Activated T-helper 2 cell treated with anti-CD3 and anti-CD28 coated beads, Interferon-gamma antibody, Interleukin-2, Interleukin-4, amounts not matched to agents 10 μg/mL and 5 μg/mL and 100 μg/mL, durations not matched to agents 14 hours and 24 hours and 36 hours (primary cell): ENCODE measurements around the gene NLGN1. TPM values are rescaled to one million over a fixed set of nuclear protein-coding genes. Genes with fewer than 3 reads are reported as not detected.

Experiments
- DNase-seq: peaks from one replicate; pipeline ENCODE4 v3.0.0; 2021; ENCODE audit warnings: low spot score
- H3K27ac Mint-ChIP-seq: one replicate; pipeline ENCODE4 v1.8.0; 2021; ENCODE audit warnings: mixed read lengths
- H3K27me3 Mint-ChIP-seq: one replicate; pipeline ENCODE4 v1.8.0; 2021; ENCODE audit warnings: low read depth, mixed read lengths
- H3K36me3 Mint-ChIP-seq: one replicate; pipeline ENCODE4 v1.8.0; 2021; ENCODE audit warnings: low read depth, mixed read lengths
- H3K4me1 Mint-ChIP-seq: one replicate; pipeline ENCODE4 v1.8.0; 2021; ENCODE audit warnings: low read depth, mixed read lengths
- H3K4me3 Mint-ChIP-seq: one replicate; pipeline ENCODE4 v1.8.0; 2021; ENCODE audit warnings: low read depth, mild to moderate bottlenecking, moderate library complexity, mixed read lengths
- H3K9me3 Mint-ChIP-seq: one replicate; pipeline ENCODE4 v1.8.0; 2021; ENCODE audit warnings: mixed read lengths
- intact Hi-C: fragments of 100-400 bp; cut with micrococcal nuclease; formaldehyde crosslinking; loops from one replicate; pipeline ENCODE4 v1.15.1; 2023
- total RNA-seq: library from RNA; stranded (reverse); gene quantifications from 2 replicates; pipeline ENCODE4 v1.2.3, GENCODE V29; 2022

NLGN1 gene
- total RNA-seq, 1 donor from 2014 or later, result not detected

GRCh38 chr3:174060431-174060830, 662.9 kb downstream of the NLGN1 start:
- Mint-ChIP-seq H3K4me1 (no peaks in the 10 kb centered on the region), H3K4me3 (no peak overlapping the region), H3K36me3 (no peaks in the 10 kb centered on the region), H3K27me3 (no peaks in the 10 kb centered on the region), H3K9me3 (no peaks in the 10 kb centered on the region), H3K27ac (no peak overlapping the region)
- intact Hi-C loops, result no loop called here
- DNase-seq, result no peak

DNA sequence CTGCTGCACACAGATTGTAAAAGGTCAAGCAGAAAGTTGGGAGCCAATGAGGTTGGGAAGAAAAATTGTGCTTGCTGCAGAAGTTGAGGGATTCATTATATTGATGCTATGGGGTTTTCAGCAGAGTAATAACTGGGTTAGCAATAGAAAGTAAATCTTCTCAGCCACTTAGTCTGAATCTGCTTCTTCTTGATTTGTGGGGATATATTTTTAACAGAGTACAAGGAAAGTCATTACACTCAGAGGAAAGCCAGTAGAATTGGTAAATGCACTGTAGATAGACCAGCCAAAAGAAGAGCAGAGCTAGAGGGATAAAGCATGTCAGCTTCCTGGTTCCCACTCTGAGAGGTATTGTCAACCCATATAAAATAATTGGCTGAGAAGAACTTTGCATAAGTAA, 663.6 kb downstream of the NLGN1 start:
- Mint-ChIP-seq H3K9me3 (no peaks in the 10 kb centered on the region), H3K4me1 (no peaks in the 10 kb centered on the region), H3K36me3 (no peaks in the 10 kb centered on the region), H3K27me3 (no peaks in the 10 kb centered on the region), H3K27ac (no peak overlapping the region), H3K4me3 (no peak overlapping the region)
- intact Hi-C loops, result no loop called here
- DNase-seq, result no peak

DNA sequence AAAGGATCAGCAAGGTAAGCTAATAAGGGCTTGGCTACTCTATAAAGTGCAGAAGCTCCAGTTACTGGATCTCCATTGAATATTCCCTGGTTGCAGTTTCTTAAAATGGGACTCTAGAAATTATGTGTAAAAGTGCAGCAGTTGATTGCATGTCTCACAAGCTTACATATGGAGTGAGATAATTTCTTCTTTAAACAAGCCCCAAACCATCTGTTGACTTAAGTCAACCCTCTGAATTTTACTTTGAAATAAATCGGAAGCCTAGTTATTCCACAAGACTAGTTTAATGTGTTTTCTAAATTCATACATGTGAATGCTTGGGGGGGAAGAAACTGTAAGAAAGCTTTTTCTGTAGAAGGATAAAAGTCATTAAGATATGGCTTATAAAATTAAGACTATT, 664.2 kb downstream of the NLGN1 start:
- peaks cover 1% of the 10 kb centered on the region for H3K4me1 Mint-ChIP-seq
- no peak overlapping the region for H3K27ac Mint-ChIP-seq
- H3K9me3 Mint-ChIP-seq, result no peaks in the 10 kb centered on the region
- H3K4me3 Mint-ChIP-seq, result no peak overlapping the region
- no peaks in the 10 kb centered on the region for H3K27me3 Mint-ChIP-seq
- H3K36me3 Mint-ChIP-seq, result no peaks in the 10 kb centered on the region
- DNase-seq, result no peak
- intact Hi-C loops, result no loop called here

DNA sequence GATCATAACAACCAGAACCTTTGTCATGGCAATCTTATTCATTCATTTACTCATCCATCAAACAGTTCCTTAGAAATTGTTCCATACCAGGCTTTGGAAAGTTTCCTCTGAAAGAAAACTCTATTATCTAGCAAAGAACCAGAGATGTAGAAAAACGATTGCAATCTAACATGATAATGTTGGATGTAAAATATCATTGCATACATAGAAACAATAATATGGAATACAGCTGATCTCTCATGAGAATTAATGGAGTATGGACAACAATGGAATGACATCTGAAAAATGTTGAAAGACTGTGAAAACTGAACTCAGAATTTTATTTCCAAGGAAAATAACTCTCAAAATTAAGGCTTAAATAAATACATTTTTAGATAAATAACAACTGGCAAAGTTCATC, 665.4 kb downstream of the NLGN1 start:
- Mint-ChIP-seq H3K4me3 (no peak overlapping the region), H3K9me3 (no peaks in the 10 kb centered on the region), H3K27me3 (no peaks in the 10 kb centered on the region), H3K27ac (no peak overlapping the region), H3K4me1 (peaks cover 1% of the 10 kb centered on the region), H3K36me3 (no peaks in the 10 kb centered on the region)
- intact Hi-C loops, result no loop called here
- DNase-seq, result no peak

DNA sequence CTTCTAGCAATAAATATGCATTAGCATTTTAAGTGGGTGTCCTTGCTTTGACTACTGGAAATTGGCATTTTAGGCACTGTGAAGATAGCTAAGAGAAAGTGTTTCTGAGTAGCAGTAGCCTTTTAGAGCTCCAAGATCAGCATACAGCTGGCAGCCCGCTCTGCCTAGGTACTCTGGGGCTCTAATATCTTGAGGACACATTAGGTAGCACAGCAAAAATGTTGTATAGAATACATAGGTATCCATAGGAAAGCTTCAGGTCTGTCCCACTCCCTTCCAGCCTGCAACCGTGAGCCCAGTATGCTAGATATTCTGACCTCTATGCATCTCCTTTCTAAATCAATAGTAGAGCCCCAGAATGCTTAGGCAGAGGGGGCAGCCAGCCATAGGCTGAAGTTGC, 670.5 kb downstream of the NLGN1 start:
- DNase-seq, result no peak
- Mint-ChIP-seq H3K4me3 (no peak overlapping the region), H3K9me3 (no peaks in the 10 kb centered on the region), H3K27me3 (no peaks in the 10 kb centered on the region), H3K36me3 (no peaks in the 10 kb centered on the region), H3K4me1 (peaks cover 1% of the 10 kb centered on the region), H3K27ac (no peak overlapping the region)
- intact Hi-C loops, result no loop called here

- Mint-ChIP-seq H3K4me3 (no peak overlapping the region), H3K36me3 (no peaks in the 10 kb centered on the region), H3K27me3 (no peaks in the 10 kb centered on the region), H3K4me1 (no peaks in the 10 kb centered on the region), H3K27ac (no peak overlapping the region), H3K9me3 (no peaks in the 10 kb centered on the region)
- intact Hi-C loops, result no loop called here
- DNase-seq, result no peak
Observed at GRCh38 chr3:174072675-174073074, 675.1 kb downstream of the NLGN1 start.

GRCh38 chr3:174083706-174084105, 686.2 kb downstream of the NLGN1 start:
- no peaks in the 10 kb centered on the region for H3K9me3 Mint-ChIP-seq
- H3K27me3 Mint-ChIP-seq, result no peaks in the 10 kb centered on the region
- H3K36me3 Mint-ChIP-seq, result no peaks in the 10 kb centered on the region
- DNase-seq, result no peak
- intact Hi-C loops, result no loop called here
- H3K4me3 Mint-ChIP-seq, result no peak overlapping the region
- no peak overlapping the region for H3K27ac Mint-ChIP-seq
- H3K4me1 Mint-ChIP-seq, result no peaks in the 10 kb centered on the region

GRCh38 chr3:174089592-174089991, 692.0 kb downstream of the NLGN1 start:
- H3K4me3 Mint-ChIP-seq, result no peak overlapping the region
- H3K9me3 Mint-ChIP-seq, result no peaks in the 10 kb centered on the region
- H3K27me3 Mint-ChIP-seq, result no peaks in the 10 kb centered on the region
- no peak overlapping the region for H3K27ac Mint-ChIP-seq
- no peaks in the 10 kb centered on the region for H3K36me3 Mint-ChIP-seq
- intact Hi-C loops, result no loop called here
- DNase-seq, result no peak
- no peaks in the 10 kb centered on the region for H3K4me1 Mint-ChIP-seq

GRCh38 chr3:174094669-174095068, 697.1 kb downstream of the NLGN1 start:
- Mint-ChIP-seq H3K9me3 (no peaks in the 10 kb centered on the region), H3K27ac (no peak overlapping the region), H3K4me1 (no peaks in the 10 kb centered on the region), H3K4me3 (no peak overlapping the region), H3K36me3 (no peaks in the 10 kb centered on the region), H3K27me3 (no peaks in the 10 kb centered on the region)
- intact Hi-C loops, result no loop called here
- no peak for DNase-seq

DNA sequence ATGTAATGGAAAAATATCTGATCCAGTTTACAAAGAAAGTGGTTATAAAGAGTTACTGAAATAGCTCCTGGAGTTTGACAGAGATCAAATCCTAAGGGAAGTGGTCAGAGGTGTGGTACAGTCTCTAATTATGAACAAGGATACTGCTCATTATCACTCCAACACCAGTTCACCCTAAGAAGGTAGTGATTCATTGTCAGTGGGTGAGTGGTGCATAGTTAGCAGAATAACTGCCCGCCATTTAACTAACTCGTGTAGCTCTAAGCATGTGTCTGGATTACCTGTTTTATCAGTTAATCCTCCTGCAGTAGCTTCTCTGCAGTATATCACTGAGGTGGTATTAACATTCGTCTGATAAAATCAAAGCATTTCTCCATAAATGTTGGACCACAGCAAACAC, 700.1 kb downstream of the NLGN1 start:
- no peaks in the 10 kb centered on the region for H3K27me3 Mint-ChIP-seq
- no peaks in the 10 kb centered on the region for H3K36me3 Mint-ChIP-seq
- DNase-seq, result no peak
- H3K27ac Mint-ChIP-seq, result no peak overlapping the region
- intact Hi-C loops, result no loop called here
- H3K4me3 Mint-ChIP-seq, result no peak overlapping the region
- no peaks in the 10 kb centered on the region for H3K4me1 Mint-ChIP-seq
- H3K9me3 Mint-ChIP-seq, result no peaks in the 10 kb centered on the region

GRCh38 chr3:174098746-174099145, 701.2 kb downstream of the NLGN1 start:
- Mint-ChIP-seq H3K4me3 (no peak overlapping the region), H3K27ac (no peak overlapping the region), H3K4me1 (no peaks in the 10 kb centered on the region), H3K9me3 (no peaks in the 10 kb centered on the region), H3K36me3 (no peaks in the 10 kb centered on the region), H3K27me3 (no peaks in the 10 kb centered on the region)
- intact Hi-C loops, result no loop called here
- DNase-seq, result no peak

- no peak overlapping the region for H3K27ac Mint-ChIP-seq
- no peaks in the 10 kb centered on the region for H3K4me1 Mint-ChIP-seq
- intact Hi-C loops, result no loop called here
- DNase-seq, result no peak
- no peaks in the 10 kb centered on the region for H3K9me3 Mint-ChIP-seq
- H3K27me3 Mint-ChIP-seq, result no peaks in the 10 kb centered on the region
- no peak overlapping the region for H3K4me3 Mint-ChIP-seq
- H3K36me3 Mint-ChIP-seq, result no peaks in the 10 kb centered on the region
Observed at GRCh38 chr3:174099724-174100123, 702.2 kb downstream of the NLGN1 start.

- Mint-ChIP-seq H3K36me3 (no peaks in the 10 kb centered on the region), H3K4me3 (no peak overlapping the region), H3K27me3 (no peaks in the 10 kb centered on the region), H3K4me1 (no peaks in the 10 kb centered on the region), H3K9me3 (no peaks in the 10 kb centered on the region), H3K27ac (no peak overlapping the region)
- DNase-seq, result no peak
- intact Hi-C loops, result no loop called here
Observed at GRCh38 chr3:174100744-174101143, 703.2 kb downstream of the NLGN1 start.

GRCh38 chr3:174101244-174101643, 703.7 kb downstream of the NLGN1 start:
- Mint-ChIP-seq H3K4me1 (no peaks in the 10 kb centered on the region), H3K27me3 (no peaks in the 10 kb centered on the region), H3K9me3 (no peaks in the 10 kb centered on the region), H3K27ac (no peak overlapping the region), H3K4me3 (no peak overlapping the region), H3K36me3 (no peaks in the 10 kb centered on the region)
- no peak for DNase-seq
- intact Hi-C loops, result no loop called here
